ENCODE measurements around the gene PEX26.
A peak's percentile ranks its signal among the peaks of the same experiment; 100 is the strongest.
"Not testable (repeated sequence)": the region's sequence is repeated elsewhere in the genome, so short reads cannot be mapped to it uniquely, and the experiment has no call there.

The PEX26 gene

DNA sequence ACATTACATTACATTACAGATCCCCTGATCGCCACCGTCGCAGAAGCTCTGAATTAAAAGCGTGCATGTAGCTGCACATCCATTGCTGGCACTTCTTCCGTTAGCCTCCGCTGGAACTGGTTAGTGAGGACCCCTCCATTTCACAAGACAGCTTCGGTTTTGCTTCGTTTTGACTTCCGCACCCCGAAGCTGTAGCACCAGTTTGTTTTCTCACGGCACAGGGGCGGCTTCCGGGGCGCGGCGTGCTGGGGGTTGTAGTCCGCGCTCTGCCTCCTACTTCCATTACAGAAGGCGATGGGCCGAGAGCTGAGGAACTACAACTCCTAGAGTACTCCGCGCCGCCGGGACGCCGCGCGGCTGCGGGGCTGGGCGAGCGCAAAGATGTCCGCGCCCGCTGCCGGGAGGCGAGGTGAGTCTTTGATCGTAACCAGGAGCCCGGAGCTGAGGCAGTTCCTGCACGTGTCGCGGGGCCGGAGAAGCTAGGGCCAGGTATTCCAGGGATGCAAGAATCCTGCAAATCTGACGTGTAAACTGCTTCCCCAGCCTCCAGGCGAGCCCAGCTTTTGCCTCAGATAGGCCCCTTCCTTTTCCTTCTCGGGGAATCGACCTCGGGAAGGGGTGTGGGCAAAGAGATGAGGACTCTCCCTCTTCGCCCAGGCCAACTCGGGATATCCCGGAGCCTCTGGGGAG is at the start of gene PEX26:
PEX26 (plus strand) TSS at position 352 of the 690 bp plus-strand sequence. CDS start 387 bp downstream, outside the sequence.
- DNase-seq (ENCODE audit: low spot score): peak; percentile 93

DNA sequence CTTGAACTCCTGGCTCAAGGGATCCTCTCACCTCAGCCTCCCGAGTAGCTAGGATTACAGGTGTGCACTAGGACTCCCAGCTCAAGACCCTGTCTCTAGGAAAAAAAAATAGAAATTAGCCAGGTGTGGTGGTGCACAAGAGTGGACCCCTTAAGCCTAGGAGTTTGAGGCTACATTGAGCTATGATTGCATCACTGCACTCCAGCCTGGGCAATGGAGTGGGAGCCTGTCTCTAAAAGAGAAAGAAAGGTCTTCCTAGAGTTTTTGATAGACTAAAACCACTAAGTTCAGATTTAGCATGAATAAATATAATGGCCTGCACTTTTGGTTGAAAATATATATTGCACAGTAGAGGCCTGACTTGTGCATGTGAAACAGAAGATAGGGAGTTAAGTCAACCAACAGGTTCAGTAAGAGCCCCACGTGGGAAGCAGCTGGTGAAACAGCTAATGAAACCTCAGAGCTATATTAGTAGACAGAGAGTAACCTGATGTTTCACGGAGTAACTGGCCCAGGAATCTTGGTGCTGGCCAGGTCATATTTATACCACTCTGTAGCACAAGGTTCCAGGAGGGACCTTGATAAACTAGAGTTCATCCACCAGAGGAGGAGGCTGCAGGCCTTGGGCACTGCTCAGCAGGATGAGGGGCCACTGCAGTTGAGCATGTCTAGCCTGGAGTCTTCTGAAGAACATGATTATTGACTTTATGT is 48.8 kb upstream of the PEX26 start:
- DNase-seq (ENCODE audit: low spot score): no peak

DNA sequence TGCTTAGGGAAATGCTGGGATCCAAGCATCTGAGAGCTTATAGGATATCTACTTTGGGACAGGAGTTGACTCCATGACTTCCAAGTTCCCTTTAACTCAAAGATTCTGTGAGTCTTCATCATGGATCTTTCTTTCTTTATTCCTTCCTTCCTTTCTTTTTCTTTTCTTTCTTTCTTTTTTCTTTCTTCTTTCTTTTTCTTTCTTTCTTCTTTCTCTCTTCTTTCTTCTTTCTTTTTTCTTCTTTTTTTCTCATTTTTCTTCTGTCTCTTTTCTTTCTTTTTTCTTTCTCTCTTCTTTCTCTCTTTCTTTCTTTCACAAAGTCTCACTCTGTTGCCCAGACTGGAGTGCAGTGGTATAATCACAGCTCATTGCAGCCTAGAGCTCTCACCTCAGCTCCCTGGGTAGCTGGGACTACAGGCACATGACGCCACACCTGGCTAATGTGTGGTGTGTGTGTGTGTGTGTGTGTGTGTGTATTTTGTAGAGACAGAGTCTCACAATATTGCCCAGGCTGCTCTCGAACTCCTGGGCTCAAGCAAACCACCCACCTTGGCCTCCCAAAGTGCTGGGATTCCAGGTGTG is 48.0 kb upstream of the PEX26 start:
- DNase-seq (ENCODE audit: low spot score): no peak

DNA sequence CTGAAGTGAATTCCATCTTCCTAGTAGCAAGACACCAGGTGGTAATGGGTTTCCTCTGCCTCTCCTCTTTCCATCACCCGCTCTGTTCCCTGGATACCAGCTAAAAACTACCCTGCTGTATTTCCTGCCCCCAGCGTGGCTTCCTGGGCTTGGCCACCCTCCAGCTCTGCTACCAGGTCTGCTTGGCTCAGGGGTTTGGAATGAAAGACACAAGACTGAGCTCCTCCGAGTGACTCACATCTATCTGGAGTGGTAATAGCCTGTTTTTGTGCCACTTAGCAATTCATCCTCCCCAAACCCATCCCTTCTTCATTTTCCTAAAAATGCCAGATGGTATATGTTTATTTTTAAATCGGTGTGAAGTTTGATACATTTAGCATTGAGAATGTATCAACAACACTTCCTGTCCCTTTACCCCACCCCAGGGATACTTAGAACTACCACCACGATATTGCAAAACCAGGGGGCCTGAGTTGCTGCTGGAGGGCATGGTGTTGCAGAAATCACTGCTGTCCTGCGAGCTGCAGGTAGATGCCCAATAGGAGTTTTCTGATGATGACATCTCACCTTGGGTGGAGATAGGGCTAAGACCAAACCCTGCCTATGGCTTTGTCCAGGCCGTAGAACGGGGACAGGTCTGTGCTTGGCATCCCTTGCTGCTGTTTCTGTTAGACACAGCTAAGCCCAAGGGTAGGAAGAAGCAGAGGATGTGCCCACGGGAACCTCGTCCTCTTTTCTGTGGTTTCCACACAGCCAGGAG is 45.9 kb upstream of the PEX26 start:
- DNase-seq (ENCODE audit: low spot score): no peak

DNA sequence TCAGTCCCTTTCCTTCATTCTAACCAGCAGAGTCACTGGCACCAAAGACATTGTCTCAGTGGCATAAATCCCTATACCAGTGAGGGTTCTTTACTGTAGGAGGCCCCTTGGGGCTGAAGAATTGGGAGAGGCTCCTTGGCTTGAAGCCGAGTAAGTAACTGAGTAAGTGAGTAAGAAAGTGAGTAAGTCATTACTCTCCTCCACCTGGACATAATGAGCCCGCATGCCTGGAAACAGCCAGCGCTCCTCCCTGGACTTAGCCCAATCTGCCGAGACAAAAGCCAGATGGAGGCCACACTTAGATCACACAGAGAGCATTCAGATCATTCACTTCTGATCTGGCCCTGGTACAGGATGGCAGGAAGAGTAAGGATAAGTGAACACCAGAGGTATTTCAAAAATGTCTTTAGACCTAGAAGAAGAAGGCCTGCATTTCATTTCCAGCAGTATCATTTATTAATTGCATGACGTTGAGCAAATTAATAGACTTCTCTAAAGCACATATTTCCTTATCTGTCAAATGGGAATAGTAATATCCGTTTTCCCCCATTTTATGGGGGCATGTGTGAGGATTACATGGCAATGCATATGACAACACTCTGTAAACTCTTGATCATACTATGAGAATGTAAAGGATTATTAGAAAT is 45.2 kb upstream of the PEX26 start:
- DNase-seq (ENCODE audit: low spot score): no peak

DNA sequence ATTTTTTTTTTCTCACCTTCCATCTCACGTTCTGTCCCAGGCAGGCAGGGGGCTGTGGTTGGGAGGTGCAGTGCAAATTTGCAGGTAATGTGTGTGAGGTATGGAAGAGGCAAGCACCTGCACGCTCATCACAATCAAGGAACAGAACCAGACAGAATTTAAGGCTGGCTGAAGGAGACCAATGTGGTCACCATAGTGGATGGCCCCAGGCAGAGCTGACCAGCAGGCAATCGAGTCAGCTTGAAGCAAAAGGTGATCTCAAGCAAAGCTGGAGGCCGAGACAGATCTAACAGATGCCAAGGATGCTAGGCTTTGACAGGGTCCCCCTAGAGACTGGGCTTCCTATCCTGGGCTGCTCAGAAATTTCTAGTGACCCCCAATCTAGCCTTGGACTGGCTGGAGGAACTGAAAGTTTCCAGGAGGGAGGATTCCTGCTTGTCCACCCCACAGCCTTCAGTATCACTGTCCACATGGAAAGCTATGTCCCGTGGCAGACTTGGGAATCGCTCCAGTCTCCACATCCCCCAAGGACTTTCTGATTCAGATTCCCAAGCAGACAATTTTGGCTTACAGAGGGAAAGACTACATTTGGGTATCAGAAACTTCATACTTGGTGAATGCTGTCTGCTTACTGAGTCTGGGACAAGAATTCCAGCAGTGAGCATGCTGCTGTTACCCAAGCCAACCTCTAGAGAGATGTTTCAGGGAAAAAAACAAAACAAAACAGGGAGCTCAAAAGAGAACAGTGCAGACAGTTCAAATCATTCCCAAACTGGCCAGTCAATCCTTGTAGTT is 44.4 kb upstream of the PEX26 start:
- no peak for DNase-seq (ENCODE audit: low spot score)

DNA sequence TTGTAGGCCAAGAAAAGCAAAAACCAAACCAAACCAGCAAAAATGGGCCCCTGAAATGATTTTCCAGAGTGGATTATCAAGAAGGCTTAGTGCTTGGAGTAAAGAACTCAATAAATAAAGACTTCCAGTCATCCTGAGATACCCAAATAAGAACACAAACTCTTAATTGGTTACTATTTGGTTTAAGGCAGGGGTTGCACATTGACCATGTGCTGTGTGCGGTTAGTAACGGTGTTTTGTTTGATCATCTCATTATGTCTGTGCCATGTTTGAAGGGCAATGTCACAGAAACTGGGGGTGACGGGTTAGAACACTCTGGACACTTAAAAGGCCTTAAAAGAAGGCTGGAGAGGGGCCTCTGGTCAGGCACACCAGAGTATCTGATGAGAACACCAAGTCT is 43.7 kb upstream of the PEX26 start:
- DNase-seq (ENCODE audit: low spot score): no peak

DNA sequence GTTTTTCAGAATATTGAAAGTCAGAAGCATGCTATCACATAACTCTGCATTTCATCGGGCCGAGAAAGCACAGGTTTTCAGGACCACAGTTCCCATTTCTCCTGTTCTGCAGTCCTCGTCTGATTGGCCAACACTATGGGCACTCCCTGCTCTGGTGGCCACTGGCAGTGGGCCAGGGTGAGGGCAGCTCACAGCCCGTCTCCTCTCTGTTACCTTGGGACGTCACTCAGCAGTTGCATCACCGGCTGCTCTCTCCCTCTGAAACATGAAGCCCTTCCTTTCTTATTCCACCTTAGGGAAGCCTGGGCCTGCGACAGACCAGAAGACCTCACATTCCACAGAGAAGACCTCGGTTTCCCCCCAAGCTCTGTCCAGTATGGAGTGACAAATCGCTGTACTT is 42.0 kb upstream of the PEX26 start:
- DNase-seq (ENCODE audit: low spot score): no peak

DNA sequence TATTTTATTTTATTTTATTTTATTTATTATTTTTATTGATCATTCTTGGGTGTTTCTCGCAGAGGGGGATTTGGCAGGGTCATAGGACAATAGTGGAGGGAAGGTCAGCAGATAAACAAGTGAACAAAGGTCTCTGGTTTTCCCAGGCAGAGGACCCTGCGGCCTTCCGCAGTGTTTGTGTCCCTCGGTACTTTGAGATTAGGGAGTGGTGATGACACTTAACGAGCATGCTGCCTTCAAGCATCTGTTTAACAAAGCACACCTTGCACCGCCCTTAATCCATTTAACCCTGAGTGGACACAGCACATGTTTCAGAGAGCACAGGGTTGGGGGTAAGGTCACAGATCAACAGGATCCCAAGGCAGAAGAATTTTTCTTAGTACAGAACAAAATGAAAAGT is 36.9 kb upstream of the PEX26 start:
- DNase-seq (ENCODE audit: low spot score): not testable (repeated sequence)

DNA sequence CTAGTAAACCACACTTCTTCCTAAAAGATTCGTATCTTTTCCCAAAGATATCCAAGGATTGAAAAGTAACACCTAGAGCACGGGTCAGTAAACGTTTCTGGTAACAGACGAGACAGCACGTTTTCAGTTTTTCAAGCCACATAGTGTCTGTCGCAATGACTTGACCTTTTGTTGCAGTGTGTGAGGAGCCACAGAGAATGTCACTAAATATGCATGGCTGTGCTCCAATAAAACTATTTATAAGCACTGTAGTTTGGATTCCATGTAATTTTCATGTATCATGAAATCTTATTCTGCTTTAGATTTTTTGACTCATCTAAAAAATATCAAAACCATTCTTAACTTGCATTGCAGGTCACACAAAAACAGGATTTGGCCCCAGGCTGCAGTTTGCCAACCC is 35.1 kb upstream of the PEX26 start:
- no peak for DNase-seq (ENCODE audit: low spot score)

DNA sequence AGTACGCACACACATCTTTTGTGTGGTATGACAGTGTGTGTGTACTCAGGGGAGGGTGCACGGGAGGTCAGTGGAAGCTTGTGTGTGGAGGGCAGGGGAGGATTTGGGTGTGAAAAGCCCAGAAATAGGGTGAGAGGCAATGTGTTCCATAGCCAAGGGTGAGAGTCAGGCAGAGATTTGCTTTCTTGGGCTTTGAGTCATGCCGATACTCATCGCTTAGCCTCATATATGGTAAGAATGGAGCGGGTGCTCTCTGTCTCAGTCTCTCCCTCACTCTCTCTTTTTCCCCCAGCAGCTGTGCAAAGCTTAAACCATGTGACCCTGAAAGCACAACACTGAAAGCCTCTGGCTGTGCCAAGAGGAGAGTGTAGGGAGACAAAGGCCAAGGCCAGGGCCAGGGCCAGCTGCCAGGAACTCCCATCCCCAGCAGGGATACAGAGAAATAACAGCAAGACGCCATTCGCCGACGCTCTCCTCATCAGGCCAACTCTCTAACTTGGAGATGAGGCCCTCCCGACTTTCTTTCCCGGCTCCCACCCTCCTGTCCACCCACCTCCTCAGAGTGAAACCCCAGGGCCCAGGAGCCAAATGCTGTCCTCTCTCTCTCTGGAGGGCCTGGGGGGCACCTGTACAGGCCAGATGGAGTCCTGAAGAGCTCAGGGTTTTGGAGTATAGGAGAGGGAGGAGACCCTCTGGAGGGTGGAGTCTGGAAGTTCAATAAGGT is 33.1 kb upstream of the PEX26 start:
- DNase-seq (ENCODE audit: low spot score): no peak

DNA sequence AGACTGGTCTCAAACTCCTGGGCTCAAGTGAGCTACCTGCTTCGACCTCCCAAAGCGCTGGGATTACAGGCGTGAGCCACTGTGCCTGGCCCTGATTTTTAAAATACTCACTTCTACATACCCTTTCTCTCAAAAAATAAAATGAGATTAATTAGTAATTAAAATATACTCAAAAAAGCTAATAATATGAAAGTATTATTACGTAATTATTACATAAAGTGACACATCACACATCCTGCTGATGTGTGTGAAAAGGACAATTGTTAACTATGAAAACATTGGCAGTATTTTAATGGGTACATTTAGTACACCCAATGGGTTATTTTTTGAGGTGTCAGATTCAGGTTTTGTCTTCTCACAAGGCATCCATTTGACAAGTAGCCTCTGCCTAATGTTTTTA is 32.0 kb upstream of the PEX26 start:
- DNase-seq (ENCODE audit: low spot score): no peak

DNA sequence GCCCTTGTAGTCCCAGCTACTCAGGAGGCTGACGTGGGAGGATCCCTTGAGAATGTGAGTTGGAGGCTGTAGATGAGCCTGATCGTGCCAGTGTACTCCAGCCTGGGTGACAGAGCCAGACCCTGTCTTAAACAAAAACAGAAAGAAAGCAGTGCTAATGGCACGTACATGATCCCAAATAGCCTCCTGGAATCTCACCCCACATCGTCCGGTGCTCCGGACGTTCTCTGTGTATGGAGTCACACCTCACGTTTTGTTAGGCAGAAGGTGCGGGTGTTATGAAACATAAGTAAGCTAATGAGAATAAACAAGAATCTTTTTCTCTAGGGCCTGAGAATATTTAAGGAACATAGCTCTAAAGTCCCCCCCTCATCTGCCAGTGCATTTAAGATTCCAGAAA is 29.7 kb upstream of the PEX26 start:
- no peak for DNase-seq (ENCODE audit: low spot score)

DNA sequence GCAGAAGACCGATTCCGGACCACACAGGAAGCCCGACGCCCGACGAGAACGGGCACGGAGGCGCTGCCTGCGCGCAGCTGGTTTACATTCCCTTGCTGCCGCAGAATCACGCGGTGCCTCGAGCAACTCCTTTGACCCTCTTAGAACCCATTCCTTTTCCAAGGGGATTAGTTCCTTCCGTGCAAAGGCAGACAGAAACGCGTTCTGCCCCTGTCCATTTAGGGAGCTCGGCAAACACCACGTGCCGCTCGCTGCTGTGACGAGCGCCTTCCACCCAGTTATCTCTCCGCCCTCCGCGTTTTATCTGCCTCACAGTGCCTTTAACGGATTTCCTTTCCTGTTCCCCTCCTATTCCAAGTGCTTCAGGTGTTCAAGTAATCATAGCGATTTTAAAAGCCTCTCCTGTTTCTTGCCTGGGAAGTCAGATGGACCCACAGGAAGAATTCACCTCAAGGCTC is 29.3 kb upstream of the PEX26 start:
- DNase-seq (ENCODE audit: low spot score): no peak

DNA sequence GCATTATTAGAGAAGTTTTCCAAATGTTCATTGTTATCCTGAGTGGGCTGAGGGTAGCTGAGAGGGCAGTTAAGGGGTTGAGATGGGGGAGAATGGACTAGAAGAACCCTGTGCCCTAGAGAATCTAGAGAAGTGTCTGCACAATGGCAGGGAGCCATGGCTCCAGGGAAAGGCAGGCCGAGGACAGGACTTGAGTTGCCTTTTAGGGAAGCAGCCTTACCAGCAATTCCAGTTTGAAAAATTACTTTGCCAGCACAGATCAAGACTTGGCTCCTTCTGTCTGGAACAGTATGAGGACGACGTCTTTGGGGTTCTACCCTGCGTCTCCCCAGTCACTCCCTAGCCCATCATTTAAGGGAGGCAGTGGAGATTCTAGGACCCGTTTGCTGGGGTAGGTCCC is 27.7 kb upstream of the PEX26 start:
- no peak for DNase-seq (ENCODE audit: low spot score)

DNA sequence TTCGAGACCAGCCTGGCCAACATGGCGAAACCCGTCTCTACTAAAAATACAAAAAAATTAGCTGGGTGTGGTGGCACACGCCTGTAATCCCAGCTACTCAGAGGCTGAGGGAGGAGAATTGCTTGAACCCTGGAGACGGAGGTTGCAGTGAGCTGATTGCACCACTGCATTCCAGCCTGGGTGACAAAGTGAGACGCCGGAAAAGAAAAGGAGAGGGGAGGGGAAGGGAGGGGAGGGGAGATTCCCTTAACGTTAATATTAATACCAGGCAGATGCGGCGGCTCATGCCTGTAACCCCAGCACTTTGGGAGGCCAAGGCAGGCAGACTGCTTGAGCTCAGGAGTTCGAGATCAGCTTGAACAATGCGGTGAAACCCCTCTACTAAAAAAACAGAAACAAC is 26.7 kb upstream of the PEX26 start:
- DNase-seq (ENCODE audit: low spot score): not testable (repeated sequence)

DNA sequence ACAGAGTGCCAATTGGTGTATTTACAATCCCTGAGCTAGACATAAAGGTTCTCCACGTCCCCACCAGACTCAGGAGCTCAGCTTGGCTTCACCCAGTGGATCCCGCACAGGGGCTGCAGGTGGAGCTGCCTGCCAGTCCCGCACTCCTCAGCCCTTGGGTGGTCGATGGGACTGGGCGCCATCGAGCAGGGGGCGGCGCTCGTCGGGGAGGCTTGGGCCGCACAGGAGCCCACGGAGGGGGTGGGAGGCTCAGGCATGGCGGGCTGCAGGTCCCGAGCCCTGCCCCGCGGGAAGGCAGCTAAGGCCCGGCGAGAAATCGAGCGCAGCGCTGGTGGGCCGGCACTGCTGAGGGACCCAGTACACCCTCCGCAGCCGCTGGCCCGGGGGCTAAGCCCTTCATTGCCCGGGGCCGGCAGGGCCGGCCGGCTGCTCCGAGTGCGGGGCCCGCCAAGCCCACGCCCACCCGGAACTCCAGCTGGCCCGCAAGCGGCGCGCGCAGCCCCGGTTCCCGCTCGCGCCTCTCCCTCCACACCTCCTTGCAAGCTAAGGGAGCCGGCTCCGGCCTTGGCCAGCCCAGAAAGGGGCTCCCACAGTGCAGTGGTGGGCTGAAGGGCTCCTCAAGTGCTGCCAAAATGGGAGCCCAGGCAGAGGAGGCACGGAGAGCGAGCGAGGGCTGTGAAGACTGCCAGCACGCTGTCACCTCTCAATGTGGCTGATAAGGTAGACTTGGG is 24.4 kb upstream of the PEX26 start:
- DNase-seq (ENCODE audit: low spot score): not testable (repeated sequence)

DNA sequence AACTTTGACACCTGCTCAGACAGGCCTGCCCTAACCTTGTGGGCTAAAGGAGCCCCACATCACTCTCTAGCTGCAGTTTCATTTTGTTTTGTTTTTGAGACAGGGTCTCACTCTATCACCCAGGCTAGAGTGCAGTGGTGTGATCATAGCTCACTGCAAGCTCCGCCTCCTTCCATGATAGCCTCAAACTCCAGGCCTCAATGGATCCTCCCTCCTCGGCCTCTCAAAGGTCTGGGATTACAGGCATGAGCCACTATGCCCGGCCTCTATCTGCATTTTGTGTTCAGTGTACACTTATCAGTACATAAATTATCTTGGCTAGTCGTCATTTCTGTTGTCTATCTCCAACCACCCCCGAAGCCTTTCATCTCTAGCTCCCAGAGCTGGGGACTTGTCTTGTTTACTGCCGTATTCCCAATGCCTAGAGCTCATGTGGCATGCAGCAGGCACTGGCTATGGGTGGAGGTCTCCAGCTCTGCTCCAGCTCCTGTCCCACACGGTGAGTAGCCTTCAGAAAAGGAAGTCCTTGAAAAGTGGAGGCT is 22.1 kb upstream of the PEX26 start:
- no peak for DNase-seq (ENCODE audit: low spot score)

DNA sequence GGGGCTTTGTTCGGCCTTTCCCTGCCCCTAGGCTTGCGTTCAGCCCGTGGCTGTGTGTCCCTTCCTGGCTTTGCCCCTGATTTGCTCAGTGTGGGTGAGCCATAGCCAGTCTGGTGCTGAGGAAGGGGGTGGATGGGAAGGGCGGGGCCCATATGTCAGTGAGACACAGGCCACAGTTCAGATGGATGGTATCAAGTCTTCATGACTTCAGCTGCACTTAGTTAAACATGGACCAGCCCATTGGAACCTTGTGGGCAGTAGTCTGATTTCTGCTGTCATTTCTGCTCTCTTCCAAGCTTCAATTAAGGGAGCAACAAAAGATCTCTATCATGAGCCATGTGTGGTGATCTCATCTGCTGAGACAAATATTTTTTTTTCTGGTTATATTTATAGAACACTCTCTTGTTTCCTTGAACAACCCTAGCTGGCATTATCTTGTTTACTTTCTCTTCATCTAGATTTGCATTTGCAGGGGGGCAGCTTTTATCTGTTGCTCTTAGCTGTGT is 21.6 kb upstream of the PEX26 start:
- DNase-seq (ENCODE audit: low spot score): no peak
